SK-N-SH (cell line): ENCODE results near the gene SLC13A4. TPM values are rescaled to one million over a fixed set of nuclear protein-coding genes. Genes with fewer than 3 reads are reported as not detected.

ENCODE experiments used
- CTCF ChIA-PET: fragments of 300-600, 350-600 bp; formaldehyde crosslinking; extraction: SDS; loops from one replicate; lab custom pipeline; 2021; lab: Yijun Ruan, JAX
- POLR2A ChIA-PET: fragments of 350-600 bp; sonication (Branson Sonifier 250); formaldehyde crosslinking; extraction: SDS; loops from one replicate; lab custom pipeline; 2020; ENCODE audit warnings: antibody characterized with exemption, inconsistent platforms; lab: Yijun Ruan, JAX
- DNase-seq: peaks from one replicate; pipeline ENCODE4 v3.0.0; 2012
- H2AFZ ChIP-seq: fragments of 200-600 bp; sonication (generic); 2 replicates; pipeline ENCODE4 v1.8.1; 2016; ENCODE audit warnings: antibody characterized with exemption, mild to moderate bottlenecking, low read depth
- H3F3A ChIP-seq: fragments of 200-600 bp; sonication (generic); replicated peaks from 2 replicates; pipeline ENCODE3; 2016; ENCODE audit warnings: antibody characterized with exemption, mild to moderate bottlenecking; ENCODE audit not compliant: insufficient read depth
- H3K27ac ChIP-seq, 2 experiments: fragments of 200-500 bp in 1 of 2; fragments of 200-600 bp in 1 of 2; sonication (Bioruptor generic) in 1 of 2; sonication (generic), shearing (Covaris generic) in 1 of 2; 2 replicates each; pipeline versions ENCODE4 v1.5.1 to v1.6.1; 2014 to 2016; ENCODE audit warnings: low read depth in 2 of 2, inconsistent platforms in 1 of 2, low read length in 1 of 2, mild to moderate bottlenecking in 1 of 2, mixed read lengths in 1 of 2
- H3K27me3 ChIP-seq: fragments of 200-600 bp; sonication (generic), shearing (Covaris generic); 2 replicates; pipeline ENCODE4 v1.6.1; 2016; ENCODE audit warnings: mixed run types; ENCODE audit not compliant: insufficient read depth
- H3K36me3 ChIP-seq, 2 experiments: fragments of 200-500 bp in 1 of 2; fragments of 200-600 bp in 1 of 2; sonication (Bioruptor generic) in 1 of 2; sonication (generic) in 1 of 2; replicated peaks in 1 of 2; 2 replicates each; pipeline versions ENCODE3 to v1.5.1; 2014 to 2016; ENCODE audit warnings: low read length in 1 of 2, mild to moderate bottlenecking in 1 of 2; ENCODE audit not compliant: insufficient read depth in 2 of 2, control insufficient read depth in 1 of 2
- H3K4me1 ChIP-seq, 2 experiments: fragments of 200-500 bp in 1 of 2; fragments of 200-600 bp in 1 of 2; sonication (Bioruptor generic) in 1 of 2; sonication (generic), shearing (Covaris generic) in 1 of 2; 2 replicates each; pipeline versions ENCODE4 v1.5.1 to v1.6.1; 2014 to 2016; ENCODE audit warnings: low read depth in 1 of 2, low read length in 1 of 2, mixed run types in 1 of 2; ENCODE audit not compliant: insufficient read depth in 2 of 2, control insufficient read depth in 1 of 2
- H3K4me2 ChIP-seq: fragments of 200-600 bp; sonication (generic), shearing (Covaris generic); 2 replicates; pipeline ENCODE4 v1.6.1; 2017; ENCODE audit warnings: mixed run types
- H3K4me3 ChIP-seq, 2 experiments: fragments of 200-500 bp in 1 of 2; fragments of 200-600 bp in 1 of 2; sonication (Bioruptor generic) in 1 of 2; sonication (generic), shearing (Covaris generic) in 1 of 2; 2 replicates each; pipeline versions ENCODE4 v1.5.1 to v1.8.1; 2014 to 2016; ENCODE audit warnings: low read depth in 2 of 2, inconsistent platforms in 1 of 2, low read length in 1 of 2, mild to moderate bottlenecking in 1 of 2, mixed read lengths in 1 of 2, moderate library complexity in 1 of 2
- H3K79me2 ChIP-seq: fragments of 200-600 bp; sonication (generic); 2 replicates; pipeline ENCODE4 v1.8.1; 2017; ENCODE audit warnings: mild to moderate bottlenecking; ENCODE audit not compliant: insufficient read depth
- H3K9ac ChIP-seq: fragments of 200-600 bp; sonication (generic); 2 replicates; pipeline ENCODE4 v1.6.1; 2017; ENCODE audit warnings: mixed run types
- H3K9me2 ChIP-seq: fragments of 200-600 bp; sonication (generic); 2 replicates; pipeline ENCODE4 v1.6.1; 2017; ENCODE audit warnings: mixed run types
- H3K9me3 ChIP-seq: fragments of 200-600 bp; sonication (generic); 2 replicates; pipeline ENCODE4 v1.6.1; 2017; ENCODE audit warnings: mixed run types, mild to moderate bottlenecking, moderate library complexity
- H4K20me1 ChIP-seq: fragments of 200-600 bp; sonication (generic); 2 replicates; pipeline ENCODE4 v1.6.1; 2017; ENCODE audit warnings: mild to moderate bottlenecking, mixed run types; ENCODE audit not compliant: insufficient read depth
- CHD2 ChIP-seq: fragments of 150-350 bp; IDR thresholded peaks from 2 replicates; pipeline ENCODE4 v1.6.1; 2018; ENCODE audit warnings: low read length; ENCODE audit not compliant: partially characterized antibody
- EP300 ChIP-seq, 2 experiments: IDR thresholded peaks; 2 replicates each; pipeline versions ENCODE4 v1.4.0 to v1.6.1; 2012; ENCODE audit warnings: borderline replicate concordance in 1 of 2, low read depth in 1 of 2, low read length in 1 of 2
- FOXM1 ChIP-seq: IDR thresholded peaks from 2 replicates; pipeline ENCODE4 v1.4.0; 2012; ENCODE audit warnings: low read depth, mild to moderate bottlenecking
- JUND ChIP-seq: IDR thresholded peaks from 2 replicates; pipeline ENCODE4 v1.4.0; 2012
- MEF2A ChIP-seq: IDR thresholded peaks from 2 replicates; pipeline ENCODE4 v1.4.0; 2012; ENCODE audit warnings: low read depth, borderline replicate concordance
- MXI1 ChIP-seq: IDR thresholded peaks from 2 replicates; pipeline ENCODE4 v1.6.1; 2012; ENCODE audit warnings: mild to moderate bottlenecking, low read depth, low read length, improper control_type of control experiment
- NFIC ChIP-seq: IDR thresholded peaks from 2 replicates; pipeline ENCODE4 v1.4.0; 2012; ENCODE audit warnings: borderline replicate concordance
- POLR2AphosphoS5 ChIP-seq: IDR thresholded peaks from 2 replicates; pipeline ENCODE4 v1.6.1; 2012; ENCODE audit warnings: low read depth, low read length
- RFX5 ChIP-seq: IDR thresholded peaks from 2 replicates; pipeline ENCODE4 v1.6.1; 2012; ENCODE audit warnings: mild to moderate bottlenecking, improper control_type of control experiment, low read length
- SIN3A ChIP-seq: IDR thresholded peaks from 2 replicates; pipeline ENCODE4 v1.6.1; 2012; ENCODE audit warnings: low read depth, mild to moderate bottlenecking, low read length, moderate library complexity, borderline replicate concordance
- SMC3 ChIP-seq: IDR thresholded peaks from 2 replicates; pipeline ENCODE4 v1.6.1; 2012; ENCODE audit warnings: low read depth, low read length, improper control_type of control experiment
- TEAD4 ChIP-seq: IDR thresholded peaks from 2 replicates; pipeline ENCODE4 v1.4.0; 2012; ENCODE audit warnings: mild to moderate bottlenecking, borderline replicate concordance; ENCODE audit not compliant: insufficient read depth
- YY1 ChIP-seq: IDR thresholded peaks from 2 replicates; pipeline ENCODE4 v1.4.0; 2012; ENCODE audit warnings: low read depth, mild to moderate bottlenecking
- WGBS: methylation state at CpG from one replicate; pipeline ENCODE4 v1.1.6; 2017; ENCODE audit warnings: low lambda C conversion rate; 5-methylcytosine and 5-hydroxymethylcytosine counted together
- polyA plus RNA-seq, 3 experiments: library from polyadenylated mRNA; depleted of rRNA; stranded (reverse); fragments of >200 nt; gene quantifications; 2 replicates each; pipeline ENCODE4 v1.2.3, GENCODE V29; 2012
- TF ChIP-seq, protein P1 (sequence below): IDR thresholded peaks from 2 replicates; pipeline ENCODE4 v1.4.0; 2012; ENCODE audit warnings: low read depth
- TF ChIP-seq, protein P2 (sequence below): fragments of 150-350 bp; IDR thresholded peaks from 2 replicates; pipeline ENCODE4 v1.6.1; 2016; ENCODE audit warnings: mild to moderate bottlenecking, low read depth, low read length
- TF ChIP-seq, protein P3 (sequence below): fragments of 200-600 bp; sonication (generic); IDR thresholded peaks from 2 replicates; pipeline ENCODE4 v1.6.1; 2017; ENCODE audit warnings: antibody characterized with exemption, mild to moderate bottlenecking, moderate library complexity
- TF ChIP-seq, protein P4 (sequence below): IDR thresholded peaks from 2 replicates; pipeline ENCODE4 v1.4.0; 2012; ENCODE audit warnings: low read depth, borderline replicate concordance
- TF ChIP-seq, protein P5 (sequence below): fragments of 150-350 bp; IDR thresholded peaks from 2 replicates; pipeline ENCODE4 v1.6.1; 2017; ENCODE audit warnings: antibody characterized with exemption, low read length, low read depth, borderline replicate concordance

SLC13A4 gene
- polyA plus RNA-seq, 1 of the 3 experiments (the other 2 are of a cell fraction) = 0.30 TPM

DNA sequence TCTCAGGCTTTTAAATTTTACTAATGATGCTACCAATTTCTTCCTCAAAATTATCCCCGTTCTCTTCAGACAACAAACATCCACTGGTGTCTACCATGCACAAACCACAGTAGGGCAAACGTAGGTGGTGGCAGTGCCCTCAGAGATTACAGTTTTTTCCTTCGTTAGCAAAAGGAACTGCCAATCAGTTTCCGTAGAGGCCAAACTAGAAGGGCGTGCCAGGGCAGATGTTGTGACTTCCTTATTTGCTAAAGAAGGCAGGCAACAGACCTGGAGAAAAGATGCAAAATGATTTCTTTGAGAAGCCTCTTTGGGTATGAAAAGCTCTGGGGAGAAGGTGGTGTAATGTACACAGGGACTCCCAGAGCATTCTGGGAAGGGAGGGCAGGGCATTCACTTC lies 28.2 kb upstream of the SLC13A4 start:
- ChIA-PET POLR2A (no interaction called here), CTCF (interaction anchor here (0.6 kb wide), 1 partner anchor 208 kb away, joined by 3 read pairs; no protein-coding TSS in a partner anchor)
- Histone ChIP-seq H3K9me2 (no peaks in the 10 kb centered on the region), H2AFZ (no peak overlapping the region)
- TF ChIP-seq TEAD4 = no peak
- TF ChIP-seq EP300 (IDR thresholded peaks at IDR 0.05; ENCODE audit: borderline replicate concordance in 1 of 2, low read depth in 1 of 2, low read length in 1 of 2) = no peak
- TF ChIP-seq, protein P1, sequence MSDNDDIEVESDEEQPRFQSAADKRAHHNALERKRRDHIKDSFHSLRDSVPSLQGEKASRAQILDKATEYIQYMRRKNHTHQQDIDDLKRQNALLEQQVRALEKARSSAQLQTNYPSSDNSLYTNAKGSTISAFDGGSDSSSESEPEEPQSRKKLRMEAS = no peak
- TF ChIP-seq CHD2 = no peak
- TF ChIP-seq, protein P2, sequence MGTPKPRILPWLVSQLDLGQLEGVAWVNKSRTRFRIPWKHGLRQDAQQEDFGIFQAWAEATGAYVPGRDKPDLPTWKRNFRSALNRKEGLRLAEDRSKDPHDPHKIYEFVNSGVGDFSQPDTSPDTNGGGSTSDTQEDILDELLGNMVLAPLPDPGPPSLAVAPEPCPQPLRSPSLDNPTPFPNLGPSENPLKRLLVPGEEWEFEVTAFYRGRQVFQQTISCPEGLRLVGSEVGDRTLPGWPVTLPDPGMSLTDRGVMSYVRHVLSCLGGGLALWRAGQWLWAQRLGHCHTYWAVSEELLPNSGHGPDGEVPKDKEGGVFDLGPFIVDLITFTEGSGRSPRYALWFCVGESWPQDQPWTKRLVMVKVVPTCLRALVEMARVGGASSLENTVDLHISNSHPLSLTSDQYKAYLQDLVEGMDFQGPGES = no peak
- TF ChIP-seq, all 33 proteins: peak for 0
- no peak overlapping the region for H3K9ac ChIP-seq
- H3K4me3 ChIP-seq = no peak overlapping the region
- H3K27ac ChIP-seq = no peak overlapping the region
- H3K9me3 ChIP-seq = no peaks in the 10 kb centered on the region
- no peaks in the 10 kb centered on the region for H3K79me2 ChIP-seq
- H3K4me1 ChIP-seq = peaks cover 9 to 10% of the 10 kb centered on the region in 2 experiments; a peak in 2 of 4 replicates
- no peaks in the 10 kb centered on the region for H3K36me3 ChIP-seq
- H4K20me1 ChIP-seq = no peaks in the 10 kb centered on the region
- H3F3A ChIP-seq = no peaks in the 10 kb centered on the region
- 56% methylated on average over 5 of the region's 5 CpGs for WGBS
- H3K4me2 ChIP-seq = no peak overlapping the region
- no peaks in the 10 kb centered on the region for H3K27me3 ChIP-seq
- no peak for DNase-seq

GRCh38 chr7:135755351-135755753 lies 27.4 kb upstream of the SLC13A4 start:
- Histone ChIP-seq H3K9me2 (no peaks in the 10 kb centered on the region), H3K27ac (no peak overlapping the region), H3K4me1 (peaks cover 9 to 10% of the 10 kb centered on the region in 2 experiments; a peak in 2 of 4 replicates), H3K9ac (no peak overlapping the region), H3K9me3 (no peaks in the 10 kb centered on the region), H3K4me2 (no peak overlapping the region), H3F3A (no peaks in the 10 kb centered on the region), H3K27me3 (no peaks in the 10 kb centered on the region), H4K20me1 (no peaks in the 10 kb centered on the region), H2AFZ (no peak overlapping the region), H3K79me2 (no peaks in the 10 kb centered on the region), H3K36me3 (no peaks in the 10 kb centered on the region), H3K4me3 (no peak overlapping the region)
- POLR2A ChIA-PET = no interaction called here
- 86% methylated on average over 11 of the region's 11 CpGs for WGBS
- DNase-seq = no peak
- TF ChIP-seq SIN3A (no peak), CHD2 (no peak), RFX5 (no peak), FOXM1 (no peak), MEF2A (no peak), POLR2AphosphoS5 (no peak), EP300 (IDR thresholded peaks at IDR 0.05; ENCODE audit: borderline replicate concordance in 1 of 2, low read depth in 1 of 2, low read length in 1 of 2) (no peak), JUND (no peak), YY1 (no peak), MXI1 (no peak), NFIC (no peak), SMC3 (no peak)
- TF ChIP-seq, protein P3, sequence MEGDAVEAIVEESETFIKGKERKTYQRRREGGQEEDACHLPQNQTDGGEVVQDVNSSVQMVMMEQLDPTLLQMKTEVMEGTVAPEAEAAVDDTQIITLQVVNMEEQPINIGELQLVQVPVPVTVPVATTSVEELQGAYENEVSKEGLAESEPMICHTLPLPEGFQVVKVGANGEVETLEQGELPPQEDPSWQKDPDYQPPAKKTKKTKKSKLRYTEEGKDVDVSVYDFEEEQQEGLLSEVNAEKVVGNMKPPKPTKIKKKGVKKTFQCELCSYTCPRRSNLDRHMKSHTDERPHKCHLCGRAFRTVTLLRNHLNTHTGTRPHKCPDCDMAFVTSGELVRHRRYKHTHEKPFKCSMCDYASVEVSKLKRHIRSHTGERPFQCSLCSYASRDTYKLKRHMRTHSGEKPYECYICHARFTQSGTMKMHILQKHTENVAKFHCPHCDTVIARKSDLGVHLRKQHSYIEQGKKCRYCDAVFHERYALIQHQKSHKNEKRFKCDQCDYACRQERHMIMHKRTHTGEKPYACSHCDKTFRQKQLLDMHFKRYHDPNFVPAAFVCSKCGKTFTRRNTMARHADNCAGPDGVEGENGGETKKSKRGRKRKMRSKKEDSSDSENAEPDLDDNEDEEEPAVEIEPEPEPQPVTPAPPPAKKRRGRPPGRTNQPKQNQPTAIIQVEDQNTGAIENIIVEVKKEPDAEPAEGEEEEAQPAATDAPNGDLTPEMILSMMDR = no peak
- TF ChIP-seq, protein P4, sequence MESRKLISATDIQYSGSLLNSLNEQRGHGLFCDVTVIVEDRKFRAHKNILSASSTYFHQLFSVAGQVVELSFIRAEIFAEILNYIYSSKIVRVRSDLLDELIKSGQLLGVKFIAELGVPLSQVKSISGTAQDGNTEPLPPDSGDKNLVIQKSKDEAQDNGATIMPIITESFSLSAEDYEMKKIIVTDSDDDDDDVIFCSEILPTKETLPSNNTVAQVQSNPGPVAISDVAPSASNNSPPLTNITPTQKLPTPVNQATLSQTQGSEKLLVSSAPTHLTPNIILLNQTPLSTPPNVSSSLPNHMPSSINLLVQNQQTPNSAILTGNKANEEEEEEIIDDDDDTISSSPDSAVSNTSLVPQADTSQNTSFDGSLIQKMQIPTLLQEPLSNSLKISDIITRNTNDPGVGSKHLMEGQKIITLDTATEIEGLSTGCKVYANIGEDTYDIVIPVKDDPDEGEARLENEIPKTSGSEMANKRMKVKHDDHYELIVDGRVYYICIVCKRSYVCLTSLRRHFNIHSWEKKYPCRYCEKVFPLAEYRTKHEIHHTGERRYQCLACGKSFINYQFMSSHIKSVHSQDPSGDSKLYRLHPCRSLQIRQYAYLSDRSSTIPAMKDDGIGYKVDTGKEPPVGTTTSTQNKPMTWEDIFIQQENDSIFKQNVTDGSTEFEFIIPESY = no peak
- TF ChIP-seq, protein P2 = no peak
- TF ChIP-seq, protein P5, sequence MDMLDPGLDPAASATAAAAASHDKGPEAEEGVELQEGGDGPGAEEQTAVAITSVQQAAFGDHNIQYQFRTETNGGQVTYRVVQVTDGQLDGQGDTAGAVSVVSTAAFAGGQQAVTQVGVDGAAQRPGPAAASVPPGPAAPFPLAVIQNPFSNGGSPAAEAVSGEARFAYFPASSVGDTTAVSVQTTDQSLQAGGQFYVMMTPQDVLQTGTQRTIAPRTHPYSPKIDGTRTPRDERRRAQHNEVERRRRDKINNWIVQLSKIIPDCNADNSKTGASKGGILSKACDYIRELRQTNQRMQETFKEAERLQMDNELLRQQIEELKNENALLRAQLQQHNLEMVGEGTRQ = no peak
- CTCF ChIA-PET = interaction anchor here (0.6 to 1.0 kb wide), 2 partner anchors 110 to 814 kb away, joined by 3 to 4 read pairs; no protein-coding TSS in a partner anchor
